NCI-H146 treated with DMSO at 0.1 percent for 48 hours (cell line): ENCODE data around the gene SCN8A.

Experiments
- DNase-seq: peaks from one replicate; lab custom pipeline; 2025; ENCODE audit not compliant: unreplicated experiment; lab: John Stamatoyannopoulos, UW

The SCN8A gene

DNA sequence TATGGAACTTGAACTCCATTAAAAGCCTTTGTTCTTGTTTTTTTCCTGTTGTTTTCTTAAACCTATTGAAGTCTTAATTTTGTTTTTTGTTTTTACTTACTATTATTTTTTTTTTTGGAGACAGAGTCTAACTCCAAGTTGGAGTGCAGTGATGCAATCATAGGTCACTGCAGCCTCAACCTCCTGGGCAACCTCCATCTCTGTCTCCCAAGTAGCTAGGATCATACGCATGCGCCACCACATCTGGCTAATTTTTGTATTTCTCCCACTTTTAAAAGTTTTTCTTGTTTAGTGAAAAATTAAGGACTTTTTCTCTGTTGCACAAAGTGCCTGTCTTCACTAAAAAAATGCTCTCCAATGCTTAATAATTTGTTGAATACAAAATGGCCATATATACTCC lies 76.2 kb downstream of the SCN8A start:
- no peak for DNase-seq

DNA sequence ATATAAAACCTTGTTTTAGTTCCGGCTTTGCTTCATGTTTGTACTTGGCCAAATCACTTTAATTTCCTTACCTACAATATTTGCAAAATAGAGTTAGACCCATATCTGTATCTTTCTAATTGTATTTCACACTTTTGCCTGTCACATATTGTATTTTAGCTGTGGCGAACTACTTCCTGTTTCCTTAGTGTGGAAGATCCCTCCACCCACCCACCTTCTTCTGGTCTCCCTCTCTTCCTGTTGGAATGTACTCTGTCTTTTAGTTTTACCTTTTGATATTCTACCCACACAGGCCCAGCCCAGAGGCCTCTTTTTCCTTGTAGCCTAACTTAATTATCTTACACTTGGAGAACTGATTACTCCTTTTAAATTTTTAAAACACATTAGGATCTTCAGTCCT lies 78.2 kb downstream of the SCN8A start:
- no peak for DNase-seq

DNA sequence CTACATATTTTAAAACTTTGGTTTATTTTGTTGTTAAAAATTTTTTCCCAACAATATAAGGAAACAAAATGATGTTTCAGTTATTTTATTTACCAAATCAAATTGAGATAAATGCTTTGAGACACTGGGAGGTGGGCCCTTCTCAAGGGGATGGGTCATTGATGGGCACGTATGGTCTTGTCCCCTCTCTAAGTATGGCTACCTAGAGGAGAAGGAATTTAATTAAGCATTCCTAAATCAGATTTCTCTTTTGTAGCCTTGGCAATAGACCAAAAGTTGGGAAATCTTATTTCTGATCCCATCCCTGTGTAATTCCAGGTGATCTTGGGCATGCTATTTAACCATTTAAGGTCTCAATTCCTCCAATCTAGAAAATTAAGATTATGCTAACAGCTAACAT lies 79.0 kb downstream of the SCN8A start:
- DNase-seq: no peak

DNA sequence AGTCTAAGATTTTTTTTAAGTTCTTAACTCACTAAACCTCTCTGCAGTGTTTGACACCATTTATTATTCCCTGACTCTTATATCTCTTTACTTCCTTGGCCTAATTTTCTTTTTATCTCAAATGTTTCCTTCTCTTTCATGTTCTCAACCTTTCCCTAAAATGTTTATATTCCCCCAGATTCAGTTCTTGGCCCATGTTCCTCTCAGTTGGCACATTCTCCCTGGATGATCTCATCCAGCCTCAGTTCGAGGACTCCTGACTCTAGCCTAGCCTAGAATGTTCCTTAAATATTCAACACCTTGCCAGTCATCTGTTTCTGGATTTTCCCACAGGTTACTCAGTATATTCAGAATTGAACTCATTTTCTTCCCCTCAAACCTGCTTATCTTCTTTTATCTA lies 81.3 kb downstream of the SCN8A start:
- DNase-seq: no peak

DNA sequence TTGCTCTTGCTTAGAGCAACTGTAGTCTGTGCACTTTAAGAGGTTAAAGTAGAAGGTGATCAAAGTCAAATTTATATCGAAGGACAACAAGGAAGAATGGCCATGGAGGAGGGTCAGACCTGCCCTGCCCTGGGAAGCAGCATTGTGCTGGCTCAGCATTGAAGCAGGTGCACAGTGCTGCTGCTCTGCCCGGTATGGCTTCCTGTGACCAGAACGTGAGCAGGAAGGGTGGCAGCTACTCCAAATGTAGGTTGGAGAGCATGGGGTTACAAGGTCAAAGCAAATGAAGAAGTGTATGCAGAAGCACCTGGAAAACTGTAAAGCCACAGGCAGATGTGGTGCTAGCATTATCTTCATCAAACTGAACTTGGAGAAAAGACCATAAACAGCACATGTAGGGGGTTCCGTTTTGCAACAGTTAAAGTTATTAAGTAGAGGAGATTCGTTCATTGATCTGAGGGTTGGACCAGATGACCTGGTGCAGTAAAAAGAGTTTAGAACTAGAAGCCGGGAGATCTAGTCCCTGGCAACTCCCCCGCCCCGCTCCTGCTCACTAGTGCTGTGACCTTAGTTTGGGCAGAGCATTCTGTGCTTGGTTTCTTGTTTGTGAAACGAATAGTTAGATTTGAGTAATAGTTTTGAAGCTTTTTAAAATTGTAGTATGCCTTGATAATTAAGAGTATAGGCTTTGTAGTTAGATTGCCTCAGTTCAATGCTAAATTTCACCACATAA lies 84.2 kb downstream of the SCN8A start:
- DNase-seq: no peak

DNA sequence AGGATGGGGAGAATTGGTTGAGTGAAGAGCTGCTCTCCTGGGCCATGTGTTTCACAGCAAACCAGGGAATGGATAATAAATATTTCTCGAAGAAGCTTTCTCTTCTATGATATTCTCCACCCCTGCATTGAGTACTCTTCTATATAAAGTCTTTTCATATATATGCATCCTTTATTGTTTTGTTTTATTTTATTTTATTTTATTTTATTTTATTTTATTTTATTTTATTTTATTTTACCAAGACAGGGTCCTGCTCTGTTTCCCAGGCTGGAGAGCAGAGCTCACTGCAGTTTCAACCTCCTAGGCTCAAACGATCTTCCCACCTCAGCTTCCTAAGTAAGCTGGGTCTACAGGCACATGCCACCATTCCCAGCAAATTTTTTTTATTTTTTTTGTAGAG lies 85.8 kb downstream of the SCN8A start:
- no peak for DNase-seq

DNA sequence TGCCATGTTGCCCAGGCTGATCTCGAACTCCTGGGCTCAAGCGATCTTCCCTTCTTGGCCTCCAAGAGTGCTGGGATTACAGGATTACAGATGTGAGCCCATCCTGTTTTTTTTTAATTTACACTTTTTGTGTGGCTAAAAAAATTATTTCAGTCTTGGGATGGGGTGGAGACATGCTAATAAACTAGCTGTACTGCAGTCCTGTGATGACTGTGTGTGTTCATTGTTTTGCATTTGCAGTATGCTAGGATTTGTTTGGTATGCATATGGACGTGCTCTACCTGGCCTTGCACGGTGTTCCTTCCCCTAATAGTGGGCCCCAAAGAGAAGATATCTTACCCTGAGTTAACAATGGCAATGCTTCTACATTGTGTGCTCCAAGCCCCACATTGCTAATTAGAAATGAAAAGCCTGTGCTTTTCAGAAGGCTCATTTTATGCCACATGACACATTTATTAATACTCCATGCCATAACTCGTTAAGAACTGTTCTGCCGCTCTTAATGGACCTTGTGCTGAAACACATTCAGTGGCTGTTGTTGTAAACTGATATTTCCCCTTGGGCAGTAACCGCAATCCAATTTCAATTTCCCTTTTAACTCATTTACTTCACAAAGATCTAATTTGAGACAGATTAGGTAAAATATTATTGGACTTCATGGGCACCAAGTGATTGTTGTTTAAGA lies 86.4 kb downstream of the SCN8A start:
- no peak for DNase-seq

DNA sequence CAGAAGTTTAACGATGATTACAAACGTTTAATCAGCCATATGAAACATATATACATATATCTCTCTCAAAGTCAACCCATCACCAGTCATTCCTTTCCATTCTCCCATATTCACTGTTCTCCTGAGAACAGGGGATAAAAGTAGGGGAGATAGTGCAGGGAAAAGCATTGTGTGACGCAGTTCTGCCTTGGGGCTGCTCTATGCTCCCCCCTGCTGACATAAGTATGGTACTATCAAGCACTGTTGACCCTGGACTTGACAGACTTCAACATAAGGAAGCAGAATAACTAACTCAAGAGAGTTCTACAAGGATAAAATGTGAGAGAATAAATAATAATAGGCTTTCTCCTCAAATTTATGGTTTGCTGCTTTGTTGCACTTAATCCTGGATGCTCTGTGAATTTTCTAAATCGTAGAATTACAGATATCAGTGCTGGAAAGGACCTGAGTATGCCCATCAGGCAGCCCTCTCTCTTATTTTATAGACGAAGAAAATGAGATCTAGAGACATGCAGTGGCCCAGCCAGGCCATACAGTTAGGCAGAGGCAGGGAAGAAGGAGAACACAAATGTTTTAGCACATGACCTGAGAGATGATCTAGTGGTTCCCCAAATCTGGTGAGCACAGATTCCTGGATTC lies 87.2 kb downstream of the SCN8A start:
- peak; percentile 69 for DNase-seq

DNA sequence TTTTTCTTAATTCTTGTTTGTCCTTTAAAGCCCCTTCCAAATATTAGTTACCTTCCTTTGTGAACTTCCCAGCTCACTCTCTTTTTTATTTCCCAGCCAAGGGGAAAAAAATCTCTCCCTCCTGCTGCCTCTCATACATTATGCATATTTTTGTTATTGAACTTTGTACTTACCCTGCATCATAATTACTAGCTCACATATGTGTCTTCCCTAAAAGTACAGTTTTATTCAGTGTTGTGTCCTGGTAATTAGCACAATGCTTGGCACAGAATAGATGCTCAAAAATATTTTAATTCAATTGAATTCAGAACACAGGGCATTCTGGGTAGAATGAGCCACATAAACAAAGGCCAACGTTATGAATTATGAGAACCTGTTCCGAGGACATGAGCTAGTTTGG lies 91.9 kb downstream of the SCN8A start:
- DNase-seq: no peak

DNA sequence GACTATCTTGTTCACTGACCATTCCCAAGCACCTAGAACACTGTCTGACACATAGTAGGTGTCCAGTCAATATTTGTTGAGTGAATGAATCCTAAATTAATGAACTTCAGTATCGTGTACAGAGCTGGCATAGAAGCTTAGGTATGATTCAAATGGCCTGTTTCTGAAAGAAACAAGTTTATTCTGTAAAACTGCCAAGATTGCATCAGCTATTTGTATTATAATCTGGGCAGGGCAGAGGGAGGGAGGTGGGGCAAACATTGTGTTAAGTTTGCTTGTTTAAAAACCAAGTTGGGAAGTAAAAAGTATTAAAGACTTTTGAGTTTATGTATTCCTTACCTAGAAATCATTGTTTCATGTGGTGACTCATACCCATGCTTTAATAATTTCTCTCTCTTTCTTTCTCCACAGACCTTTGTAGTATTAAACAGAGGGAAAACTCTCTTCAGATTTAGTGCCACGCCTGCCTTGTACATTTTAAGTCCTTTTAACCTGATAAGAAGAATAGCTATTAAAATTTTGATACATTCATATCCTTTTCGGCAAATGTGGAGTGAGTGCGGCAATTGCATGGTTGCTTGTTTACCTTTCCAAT lies 92.8 kb downstream of the SCN8A start:
- no peak for DNase-seq

DNA sequence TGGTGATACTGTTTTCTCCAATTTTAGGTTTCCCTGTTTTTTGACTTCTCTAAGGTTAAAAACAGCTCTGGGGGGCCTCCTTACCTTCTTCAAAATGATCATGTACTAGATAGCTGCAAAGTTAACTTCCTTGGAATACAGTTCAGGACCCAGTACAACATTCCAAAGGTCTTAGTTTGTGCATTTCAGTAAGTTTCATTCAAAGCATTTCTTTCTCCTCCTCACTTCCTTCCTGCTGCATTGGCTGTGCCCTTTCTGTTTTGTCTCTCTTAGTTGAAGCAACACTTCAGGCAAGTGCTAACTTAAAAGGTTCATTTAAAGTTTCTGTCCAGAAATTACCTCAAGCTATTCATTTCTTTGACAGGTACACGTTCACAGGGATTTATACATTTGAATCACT lies 95.7 kb downstream of the SCN8A start:
- no peak for DNase-seq

DNA sequence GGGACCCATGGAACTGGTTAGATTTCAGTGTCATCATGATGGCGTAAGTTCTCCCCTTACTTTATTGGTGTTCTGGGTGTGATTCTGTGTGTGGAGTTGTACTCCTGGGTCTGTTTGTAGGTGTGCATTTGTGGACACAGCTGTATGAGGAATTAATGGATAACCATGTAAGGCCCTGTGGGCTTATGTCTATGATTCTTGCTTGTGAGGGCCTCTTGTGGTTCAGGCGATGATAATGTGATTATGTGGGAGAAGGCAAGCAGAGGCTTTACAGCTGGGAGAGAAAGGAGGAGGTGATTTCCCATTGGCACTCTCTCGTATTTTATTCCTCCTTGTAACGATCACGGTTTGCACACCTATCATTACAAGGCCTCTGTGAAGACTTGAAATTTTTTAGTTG lies 96.1 kb downstream of the SCN8A start:
- no peak for DNase-seq

DNA sequence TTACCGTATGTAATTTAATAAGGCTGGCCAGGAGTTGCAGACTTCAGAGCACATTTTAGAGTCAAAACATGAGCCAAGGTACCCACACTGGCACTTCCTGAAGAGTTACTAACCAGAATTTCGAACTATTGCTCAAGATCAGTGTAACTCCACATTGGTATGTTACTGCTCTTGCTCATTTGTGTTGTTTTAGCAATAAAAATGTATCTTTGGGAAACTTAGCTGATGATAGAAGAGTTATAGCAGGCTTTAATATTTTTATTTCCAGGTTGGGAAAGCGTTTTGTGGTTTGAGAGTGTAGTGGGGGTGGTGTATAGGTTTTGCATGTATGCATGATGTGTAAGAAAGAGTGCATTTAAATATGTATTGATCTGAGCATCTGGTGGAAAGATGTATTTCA lies 96.6 kb downstream of the SCN8A start:
- DNase-seq: no peak

DNA sequence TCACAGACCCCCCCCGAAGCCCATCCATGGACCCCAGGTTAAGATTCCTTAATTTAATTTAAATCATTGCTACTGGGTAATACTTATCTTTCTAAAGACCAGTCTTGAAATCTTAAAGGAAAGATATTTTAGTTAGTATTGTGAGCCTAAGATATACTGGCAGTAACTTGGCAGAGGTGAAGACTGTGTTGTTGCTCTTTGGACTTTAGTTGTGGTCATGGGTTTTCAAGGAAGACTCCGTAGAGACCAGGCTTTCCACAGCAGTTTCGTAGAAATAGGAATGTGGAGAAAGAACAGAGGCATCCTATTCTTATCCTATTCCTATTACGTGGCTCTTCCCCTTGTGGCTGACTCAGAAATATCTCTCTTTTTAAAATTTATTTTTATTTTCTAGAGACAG lies 99.0 kb downstream of the SCN8A start:
- no peak for DNase-seq

DNA sequence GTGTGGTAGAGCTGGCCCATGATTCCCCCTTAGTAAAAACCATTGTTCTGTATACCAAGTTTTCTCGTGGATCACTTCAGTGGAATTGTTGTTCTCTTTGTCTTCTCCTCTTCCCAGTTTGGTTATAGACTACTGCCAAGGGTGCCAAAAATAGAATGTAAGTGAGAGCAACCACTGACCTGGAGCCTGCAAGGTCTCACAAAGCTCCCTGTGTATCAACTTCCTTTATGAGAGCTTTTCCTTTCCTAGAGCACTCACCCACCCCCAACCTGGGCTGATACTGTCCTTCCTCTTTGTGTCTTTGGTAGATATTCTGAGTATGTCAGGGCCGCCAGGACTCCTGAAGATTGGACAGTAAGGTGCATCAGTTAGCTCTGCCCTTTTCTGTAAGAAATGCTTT lies 101.0 kb downstream of the SCN8A start:
- no peak for DNase-seq

DNA sequence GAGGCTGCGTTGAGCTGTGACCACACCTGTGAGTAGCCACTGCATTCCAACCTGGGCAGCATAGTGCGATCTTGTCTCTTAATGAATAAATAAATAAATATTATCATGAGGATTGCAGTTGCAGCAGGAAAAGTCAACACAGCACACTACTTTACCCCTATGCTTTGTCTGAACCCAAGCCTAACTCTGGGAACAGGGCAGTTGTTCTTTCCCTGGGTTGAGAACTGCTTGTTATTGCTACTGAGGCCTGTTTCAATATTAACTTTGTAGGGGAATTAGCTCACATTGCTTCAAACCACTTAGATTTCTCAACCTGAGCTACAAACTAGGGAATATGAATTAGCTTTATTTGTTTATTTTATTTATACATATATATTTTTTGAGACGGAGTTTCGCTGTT lies 102.5 kb downstream of the SCN8A start:
- DNase-seq: no peak

DNA sequence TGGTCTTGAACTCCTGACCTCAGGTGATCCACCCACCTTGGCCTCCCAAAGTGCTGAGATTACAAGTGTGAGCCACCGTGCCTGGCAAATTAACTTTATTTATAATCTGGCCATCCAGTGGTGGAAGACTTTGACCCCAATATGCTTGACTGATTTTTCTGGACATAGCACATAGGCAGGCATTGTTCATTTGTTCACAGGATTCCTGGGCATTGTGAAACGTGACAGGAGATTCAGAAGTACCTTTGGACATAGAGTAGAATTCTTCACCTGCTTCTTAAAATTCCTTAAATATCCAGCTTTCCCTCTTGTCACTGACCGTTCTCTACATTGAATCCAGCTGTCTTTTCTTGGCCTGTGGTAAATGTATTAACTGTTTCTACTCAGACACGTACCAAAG lies 103.1 kb downstream of the SCN8A start:
- DNase-seq: no peak

DNA sequence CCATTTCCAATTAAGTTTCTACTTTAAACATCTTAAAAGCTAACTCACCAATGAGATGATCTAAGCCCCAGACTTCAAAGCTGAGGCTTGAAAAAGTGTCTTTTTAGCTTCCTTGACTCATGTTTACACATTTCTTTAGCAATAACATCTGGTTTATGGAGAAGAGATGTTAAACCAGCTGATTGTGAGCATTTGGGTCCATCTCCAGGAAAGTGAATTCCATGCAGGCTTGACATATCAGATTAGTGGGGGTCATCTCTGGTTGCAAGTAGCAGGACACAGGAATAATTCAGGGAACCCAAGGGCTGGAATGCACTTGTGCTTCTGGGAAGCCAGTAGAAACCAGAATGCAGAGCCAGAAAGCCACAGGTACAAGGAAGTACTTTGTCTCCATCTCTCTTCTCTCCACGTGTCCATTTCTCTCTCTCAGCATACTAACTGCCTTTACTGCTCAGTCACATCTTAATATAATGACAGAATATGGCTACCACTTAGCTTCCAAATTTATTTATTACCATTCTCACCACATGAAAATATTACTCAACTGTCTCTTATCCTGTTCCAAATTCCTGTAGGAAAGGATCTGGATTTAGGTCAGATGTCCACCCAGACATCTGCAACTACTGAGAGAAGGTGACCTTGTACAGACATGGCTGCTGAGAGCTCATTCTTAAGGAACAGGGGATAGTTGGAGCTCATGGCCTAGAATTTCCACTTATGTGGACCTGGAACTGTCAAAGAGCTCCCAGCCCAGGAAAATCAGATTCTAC lies 104.4 kb downstream of the SCN8A start:
- DNase-seq: no peak

DNA sequence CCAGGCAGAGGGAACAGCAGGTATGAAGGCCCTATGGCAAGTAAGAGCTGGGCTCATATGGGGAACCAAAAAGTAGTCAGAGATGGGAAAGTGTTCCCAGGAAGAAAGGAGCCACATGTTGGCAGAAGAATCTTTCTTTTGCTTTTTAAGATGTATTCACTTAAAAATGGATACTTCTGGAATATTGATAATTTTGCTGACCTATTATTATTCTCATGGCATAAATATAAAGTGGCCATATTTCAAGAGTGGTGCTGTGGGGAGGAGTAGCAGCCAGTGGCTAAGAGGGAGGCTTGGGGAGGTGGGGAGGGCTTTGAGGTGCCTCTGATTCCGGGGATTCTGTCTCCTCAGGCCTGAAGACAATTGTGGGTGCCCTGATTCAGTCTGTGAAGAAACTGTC lies 108.2 kb downstream of the SCN8A start:
- no peak for DNase-seq

DNA sequence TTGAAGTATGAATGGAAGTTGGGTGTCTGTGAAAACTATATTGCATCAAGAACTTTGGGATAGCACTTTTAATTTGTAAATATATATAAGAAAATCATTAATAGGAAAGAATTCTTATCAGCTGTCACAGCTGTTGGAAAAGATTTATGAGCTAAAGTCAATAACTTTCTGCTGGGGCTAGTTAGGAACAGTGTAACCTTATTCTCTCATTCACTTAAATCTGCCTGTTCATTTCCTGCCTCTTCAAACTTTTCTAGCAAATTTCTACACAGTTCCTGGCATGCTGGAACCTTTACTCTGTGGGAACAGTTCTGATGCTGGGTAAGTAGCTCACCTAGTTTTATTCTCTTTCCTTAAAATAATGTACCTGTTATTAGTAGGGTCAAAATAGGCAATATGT lies 109.9 kb downstream of the SCN8A start:
- DNase-seq: no peak

DNA sequence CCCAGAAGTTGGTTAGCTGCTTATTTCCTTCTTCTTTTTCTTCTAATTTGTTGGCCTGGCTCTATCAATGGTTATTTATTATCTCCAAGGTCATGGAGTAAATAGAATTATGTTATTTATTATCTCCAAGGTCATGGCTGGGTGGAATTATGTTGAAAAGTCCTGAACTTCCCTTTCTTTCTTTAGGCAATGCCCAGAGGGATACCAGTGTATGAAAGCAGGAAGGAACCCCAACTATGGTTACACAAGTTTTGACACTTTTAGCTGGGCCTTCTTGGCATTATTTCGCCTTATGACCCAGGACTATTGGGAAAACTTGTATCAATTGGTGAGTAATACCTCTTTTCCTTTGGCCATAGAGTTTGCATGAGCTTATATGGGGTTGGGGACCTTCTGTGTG lies 111.6 kb downstream of the SCN8A start:
- no peak for DNase-seq
